H1 (cell line): ENCODE data around the gene CSRNP3.
A peak's percentile ranks its signal among the peaks of the same experiment; 100 is the strongest.

Experiments used
- CHD2 ChIP-seq: IDR thresholded peaks from 2 replicates; pipeline ENCODE4 v1.6.1; 2012; ENCODE audit warnings: low read length, improper control_type of control experiment
- CTCF ChIP-seq, 3 experiments: IDR thresholded peaks; 1 replicate in 2 of 3; 2 replicates in 1 of 3; pipeline versions ENCODE4 v1.5.1 to v1.6.1; 2011; ENCODE audit warnings: low read length in 3 of 3, mild to moderate bottlenecking in 3 of 3, inconsistent platforms in 2 of 3, low read depth in 1 of 3, moderate library complexity in 1 of 3; ENCODE audit not compliant: insufficient read depth in 1 of 3; ENCODE audit errors: control extremely low read depth in 1 of 3
- GABPA ChIP-seq: IDR thresholded peaks from 2 replicates; pipeline ENCODE4 v1.6.1; 2011; ENCODE audit warnings: mild to moderate bottlenecking, low read length, moderate library complexity, borderline replicate concordance; ENCODE audit not compliant: insufficient read depth
- NRF1 ChIP-seq: IDR thresholded peaks from 2 replicates; pipeline ENCODE4 v1.6.1; 2011; ENCODE audit warnings: mild to moderate bottlenecking, low read depth, low read length, improper control_type of control experiment
- POLR2A ChIP-seq, 2 experiments: IDR thresholded peaks; 1 replicate in 1 of 2; 2 replicates in 1 of 2; pipeline ENCODE4 v1.6.1; 2011; ENCODE audit warnings: low read depth in 2 of 2, low read length in 2 of 2, mild to moderate bottlenecking in 2 of 2; ENCODE audit errors: control extremely low read depth in 1 of 2
- POLR2AphosphoS5 ChIP-seq: IDR thresholded peaks from 2 replicates; pipeline ENCODE4 v1.6.1; 2011; ENCODE audit warnings: low read depth, low read length
- RAD21 ChIP-seq, 2 experiments: IDR thresholded peaks in 1 of 2; conservative IDR thresholded peaks in 1 of 2; 2 replicates each; pipeline ENCODE4 v1.6.1; 2011; ENCODE audit warnings: low read depth in 2 of 2, low read length in 2 of 2, improper control_type of control experiment in 1 of 2, inconsistent platforms in 1 of 2, mild to moderate bottlenecking in 1 of 2, moderate library complexity in 1 of 2
- RNF2 ChIP-seq: fragments of 200-900, 300-1000 bp; sonication (generic); IDR thresholded peaks from 2 replicates; pipeline ENCODE4 v1.7.1; 2016; ENCODE audit warnings: borderline replicate concordance, low read depth, mild to moderate bottlenecking, antibody characterized with exemption, low read length; ENCODE audit not compliant: poor library complexity, severe bottlenecking; ENCODE audit errors: missing control alignments
- SIN3A ChIP-seq, 2 experiments: IDR thresholded peaks in 1 of 2; conservative IDR thresholded peaks in 1 of 2; 2 replicates each; pipeline ENCODE4 v1.6.1; 2011 to 2012; ENCODE audit warnings: low read length in 2 of 2, improper control_type of control experiment in 1 of 2, low read depth in 1 of 2, mild to moderate bottlenecking in 1 of 2
- TAF1 ChIP-seq: IDR thresholded peaks from 2 replicates; pipeline ENCODE4 v1.6.1; 2011; ENCODE audit warnings: mild to moderate bottlenecking, low read depth, low read length
- TCF12 ChIP-seq: IDR thresholded peaks from 2 replicates; pipeline ENCODE4 v1.6.1; 2011; ENCODE audit warnings: low read depth, mild to moderate bottlenecking, low read length
- TEAD4 ChIP-seq: IDR thresholded peaks from 2 replicates; pipeline ENCODE4 v1.6.1; 2012; ENCODE audit warnings: low read depth, low read length, inconsistent platforms, mixed read lengths

DNA sequence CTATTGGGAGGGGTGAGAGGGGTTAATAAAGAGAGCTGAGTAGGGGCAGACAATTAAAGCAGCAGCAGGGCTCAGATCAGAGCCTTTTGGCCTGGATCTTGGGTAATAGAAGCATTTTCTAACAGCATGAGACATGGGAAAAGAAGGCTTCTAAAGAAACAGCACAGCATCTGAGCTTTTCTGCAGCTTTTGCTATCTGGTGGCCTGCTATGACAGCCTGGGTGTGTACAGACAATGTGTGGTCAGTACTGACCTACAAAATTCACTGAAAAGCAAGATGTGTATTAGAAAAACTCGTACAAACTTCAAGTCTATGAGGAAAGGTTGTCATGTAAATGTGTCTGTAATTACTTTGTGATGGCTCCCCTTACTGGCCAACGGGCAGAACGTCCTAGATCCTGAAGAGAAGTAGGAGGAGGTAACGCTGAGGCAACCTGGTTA is 229.0 kb downstream of the CSRNP3 start:
- TF ChIP-seq TEAD4: no peak
- TF ChIP-seq CTCF (IDR thresholded peaks at IDR 0.05; ENCODE audit: control extremely low read depth in 1 of 3, insufficient read depth in 1 of 3, low read depth in 1 of 3, low read length in 3 of 3): peak; percentile 26 to 67 (median 45)
- peak; percentile 65 to 73 for TF ChIP-seq RAD21 (IDR thresholded peaks at IDR 0.05 in 1 of 2, conservative IDR thresholded peaks at IDR 0.05 in 1 of 2; ENCODE audit: low read depth in 2 of 2, low read length in 2 of 2)
- TF ChIP-seq GABPA: no peak
- no peak for TF ChIP-seq TAF1
- TF ChIP-seq RNF2: no peak
- no peak for TF ChIP-seq POLR2AphosphoS5
- TF ChIP-seq NRF1: no peak
- no peak for TF ChIP-seq CHD2
- TF ChIP-seq TCF12: no peak
- TF ChIP-seq SIN3A (conservative IDR thresholded peaks at IDR 0.05 in 1 of 2, IDR thresholded peaks at IDR 0.05 in 1 of 2; ENCODE audit: low read depth in 1 of 2, low read length in 2 of 2): no peak
- TF ChIP-seq POLR2A (IDR thresholded peaks at IDR 0.05; ENCODE audit: control extremely low read depth in 1 of 2, low read depth in 2 of 2, low read length in 2 of 2): no peak
